ENCODE data around the gene ACVR2A.

ACVR2A gene

GRCh38 chr2:147844697-147845410 lies at the start of gene ACVR2A:
Gene ACVR2A, plus strand, starts transcription at chr2:147845029. Its CDS starts 124 bp downstream, at chr2:147845153.
- DNase-seq (ENCODE audit: extremely low read depth, insufficient read length), result peak; percentile 61
- Histone ChIP-seq H3K36me3 (ENCODE audit: control insufficient read depth, insufficient read depth, low read length) (no peaks in the 10 kb centered on the region), H3K4me3 (replicated peaks; ENCODE audit: low read depth, low read length) (peak within 1 kb of the TSS; percentile 68), H3K27me3 (replicated peaks; ENCODE audit: control insufficient read depth, insufficient read depth, low read length) (no peaks in the 10 kb centered on the region; the same call in 1 of the 2 replicates)
- no peak for TF ChIP-seq CTCF (IDR thresholded peaks at IDR 0.05; ENCODE audit: insufficient read depth, low read length, poor library complexity, severe bottlenecking)

- H3K36me3 ChIP-seq (ENCODE audit: control insufficient read depth, insufficient read depth, low read length), result no peaks in the 10 kb centered on the region
- DNase-seq (ENCODE audit: extremely low read depth, insufficient read length), result no peak
- H3K4me3 ChIP-seq (replicated peaks; ENCODE audit: low read depth, low read length), result no peak overlapping the region
- H3K27me3 ChIP-seq (replicated peaks; ENCODE audit: control insufficient read depth, insufficient read depth, low read length), result no peaks in the 10 kb centered on the region
- TF ChIP-seq CTCF (IDR thresholded peaks at IDR 0.05; ENCODE audit: insufficient read depth, low read length, poor library complexity, severe bottlenecking), result no peak
Observed at GRCh38 chr2:147800316-147800715, 44.5 kb upstream of the ACVR2A start.

- Histone ChIP-seq H3K36me3 (ENCODE audit: control insufficient read depth, insufficient read depth, low read length) (no peaks in the 10 kb centered on the region), H3K27me3 (replicated peaks; ENCODE audit: control insufficient read depth, insufficient read depth, low read length) (no peaks in the 10 kb centered on the region), H3K4me3 (replicated peaks; ENCODE audit: low read depth, low read length) (no peak overlapping the region)
- TF ChIP-seq CTCF (IDR thresholded peaks at IDR 0.05; ENCODE audit: insufficient read depth, low read length, poor library complexity, severe bottlenecking), result no peak
- no peak for DNase-seq (ENCODE audit: extremely low read depth, insufficient read length)
Observed at GRCh38 chr2:147806846-147807245, 38.0 kb upstream of the ACVR2A start.

GRCh38 chr2:147808520-147808919 lies 36.3 kb upstream of the ACVR2A start:
- DNase-seq (ENCODE audit: extremely low read depth, insufficient read length), result no peak
- Histone ChIP-seq H3K27me3 (replicated peaks; ENCODE audit: control insufficient read depth, insufficient read depth, low read length) (no peaks in the 10 kb centered on the region), H3K4me3 (replicated peaks; ENCODE audit: low read depth, low read length) (no peak overlapping the region), H3K36me3 (ENCODE audit: control insufficient read depth, insufficient read depth, low read length) (no peaks in the 10 kb centered on the region)
- TF ChIP-seq CTCF (IDR thresholded peaks at IDR 0.05; ENCODE audit: insufficient read depth, low read length, poor library complexity, severe bottlenecking), result no peak

GRCh38 chr2:147810883-147811765 lies 33.7 kb upstream of the ACVR2A start:
- TF ChIP-seq CTCF (IDR thresholded peaks at IDR 0.05; ENCODE audit: insufficient read depth, low read length, poor library complexity, severe bottlenecking), result no peak
- no peaks in the 10 kb centered on the region for H3K36me3 ChIP-seq (ENCODE audit: control insufficient read depth, insufficient read depth, low read length)
- no peak for DNase-seq (ENCODE audit: extremely low read depth, insufficient read length)

More at GRCh38 chr2:147810883-147811765, 33.7 kb upstream of the ACVR2A start:
- no peak overlapping the region for H3K4me3 ChIP-seq (replicated peaks; ENCODE audit: low read depth, low read length)
- no peaks in the 10 kb centered on the region for H3K27me3 ChIP-seq (replicated peaks; ENCODE audit: control insufficient read depth, insufficient read depth, low read length)
